Activated CD4-positive, alpha-beta T cell treated with anti-CD3 and anti-CD28 coated beads for 36 hours (primary cell): ENCODE measurements around the gene ADTRP. TPM values are rescaled to one million over a fixed set of nuclear protein-coding genes. Genes with fewer than 3 reads are reported as not detected.
A peak's percentile ranks its signal among the peaks of the same experiment; 100 is the strongest.
"Not testable (repeated sequence)": the region's sequence is repeated elsewhere in the genome, so short reads cannot be mapped to it uniquely, and the experiment has no call there.

Experiments used
- ATAC-seq: fragments of 200-7000 bp; cut with Tn5 transposase; one replicate; pipeline ENCODE4 v1.10.0; 2021; ENCODE audit warnings: mild to moderate bottlenecking, moderate library complexity
- CTCF ChIA-PET: fragments of 350-600 bp; sonication (Branson Sonifier 250); formaldehyde crosslinking; loops from one replicate; lab custom pipeline; 2021; ENCODE audit warnings: antibody characterized with exemption; lab: Charles Lee
- POLR2A ChIA-PET: fragments of 350-600 bp; sonication (Branson Sonifier 250); formaldehyde crosslinking; loops from one replicate; lab custom pipeline; 2021; ENCODE audit warnings: antibody characterized with exemption, inconsistent platforms; lab: Charles Lee
- DNase-seq: peaks from one replicate; pipeline ENCODE4 v3.0.0-alpha.2; 2020
- H3K27ac Mint-ChIP-seq: one replicate; pipeline ENCODE4 v1.8.0; 2021; ENCODE audit warnings: mixed read lengths
- H3K27me3 Mint-ChIP-seq: one replicate; pipeline ENCODE4 v1.8.0; 2021; ENCODE audit warnings: mixed read lengths
- H3K36me3 Mint-ChIP-seq: one replicate; pipeline ENCODE4 v1.8.0; 2021; ENCODE audit warnings: low read depth, mixed read lengths
- H3K4me1 Mint-ChIP-seq: one replicate; pipeline ENCODE4 v1.8.0; 2021; ENCODE audit warnings: mixed read lengths
- H3K4me3 Mint-ChIP-seq: one replicate; pipeline ENCODE4 v1.8.0; 2021; ENCODE audit warnings: mild to moderate bottlenecking, moderate library complexity, mixed read lengths
- H3K9me3 Mint-ChIP-seq: one replicate; pipeline ENCODE4 v1.8.0; 2021; ENCODE audit warnings: low read depth, mixed read lengths
- intact Hi-C, 2 experiments: fragments of 100-400 bp; cut with DNase I in 1 of 2; cut with micrococcal nuclease in 1 of 2; formaldehyde crosslinking; loops; one replicate each; pipeline versions ENCODE4 v1.14.2 to v1.15.1; 2022 to 2024; cut with DNase I, micrococcal nuclease
- total RNA-seq, 2 experiments: library from RNA; stranded (reverse); gene quantifications; one replicate each; pipeline ENCODE4 v1.2.3, GENCODE V29; 2021

Gene ADTRP
- total RNA-seq, 2 experiments from 2014 or later = 26.3 to 29.6 TPM

DNA sequence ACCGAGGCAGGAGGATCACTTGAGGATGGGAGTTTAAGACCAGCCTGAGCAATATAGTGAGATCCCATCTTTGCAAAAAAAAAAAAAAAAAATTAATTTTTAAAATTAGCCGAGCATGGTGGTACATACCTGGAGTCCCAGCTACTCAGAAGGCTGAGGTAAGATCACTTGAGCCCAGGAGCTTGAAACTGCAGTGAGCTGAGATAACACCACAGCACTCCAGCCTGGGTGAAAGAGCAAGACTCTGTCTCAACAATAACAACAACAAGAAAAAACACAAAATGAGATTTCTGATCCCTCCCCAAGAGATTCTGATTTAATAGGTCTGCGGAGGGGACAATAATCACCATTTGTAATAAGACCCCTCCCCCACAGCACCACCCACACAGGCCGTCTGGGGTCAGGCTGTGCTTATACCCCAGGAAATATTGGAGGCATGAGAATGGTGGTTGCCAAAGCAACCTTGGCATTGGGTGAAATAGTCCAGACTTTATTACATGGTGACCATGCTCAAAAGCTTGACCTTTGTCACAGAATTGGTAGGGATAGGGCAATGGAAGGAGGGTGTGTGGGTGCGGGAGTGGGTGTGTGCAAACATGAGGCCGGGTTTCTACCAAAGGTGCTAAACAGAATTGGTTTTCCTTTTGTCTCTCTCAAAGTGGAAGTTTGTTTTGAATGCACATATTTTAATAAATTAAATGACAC, 24.4 kb upstream of the ADTRP start:
- H3K36me3 Mint-ChIP-seq = no peaks in the 10 kb centered on the region
- ChIA-PET CTCF (interaction anchor here (0.6 kb wide), 1 partner anchor 728 kb away, joined by 3 read pairs; no protein-coding TSS in a partner anchor), POLR2A (no interaction called here)
- ATAC-seq (no peak), DNase-seq (no peak)
- no peak overlapping the region for H3K27ac Mint-ChIP-seq
- peaks cover 15% of the 10 kb centered on the region for H3K4me1 Mint-ChIP-seq
- H3K27me3 Mint-ChIP-seq = peaks cover 2% of the 10 kb centered on the region
- no peaks in the 10 kb centered on the region for H3K9me3 Mint-ChIP-seq
- intact Hi-C loops = no loop called here
- H3K4me3 Mint-ChIP-seq = no peak overlapping the region

GRCh38 chr6:11800531-11800930, 21.9 kb upstream of the ADTRP start:
- ATAC-seq = peak; percentile 12
- H3K4me1 Mint-ChIP-seq, POLR2A ChIA-PET, H3K36me3 Mint-ChIP-seq, DNase-seq, H3K4me3 Mint-ChIP-seq, H3K27me3 Mint-ChIP-seq, intact Hi-C loops, CTCF ChIA-PET, H3K9me3 Mint-ChIP-seq, H3K27ac Mint-ChIP-seq: not testable (repeated sequence)

GRCh38 chr6:11798538-11798937, 19.9 kb upstream of the ADTRP start:
- Mint-ChIP-seq H3K27me3 (no peaks in the 10 kb centered on the region), H3K36me3 (peaks cover 2% of the 10 kb centered on the region), H3K4me3 (no peak overlapping the region), H3K9me3 (no peaks in the 10 kb centered on the region), H3K27ac (no peak overlapping the region), H3K4me1 (no peaks in the 10 kb centered on the region)
- DNase-seq (no peak), ATAC-seq (no peak)
- CTCF ChIA-PET = interaction anchor here (1.3 kb wide), 1 partner anchor 16 kb away, joined by 5 read pairs; no protein-coding TSS in a partner anchor
- intact Hi-C loops = no loop called here
- POLR2A ChIA-PET = no interaction called here

- Mint-ChIP-seq H3K36me3 (peaks cover 4% of the 10 kb centered on the region), H3K9me3 (peaks cover 2% of the 10 kb centered on the region), H3K4me1 (no peaks in the 10 kb centered on the region), H3K27ac (no peak overlapping the region), H3K27me3 (no peaks in the 10 kb centered on the region), H3K4me3 (no peak overlapping the region)
- intact Hi-C loops = no loop called here
- ATAC-seq = no peak
- ChIA-PET POLR2A (no interaction called here), CTCF (no interaction called here)
- no peak for DNase-seq
Observed at GRCh38 chr6:11798096-11798495, 19.5 kb upstream of the ADTRP start.

GRCh38 chr6:11796829-11797228, 18.2 kb upstream of the ADTRP start:
- Mint-ChIP-seq H3K36me3 (peaks cover 8% of the 10 kb centered on the region), H3K27ac (no peak overlapping the region), H3K4me1 (peaks cover 2% of the 10 kb centered on the region), H3K4me3 (no peak overlapping the region), H3K27me3 (no peaks in the 10 kb centered on the region), H3K9me3 (peaks cover 9% of the 10 kb centered on the region)
- ATAC-seq = no peak
- intact Hi-C loops = no loop called here
- no peak for DNase-seq
- ChIA-PET POLR2A (interaction anchor here (0.9 kb wide), 1 partner anchor 10 kb away, joined by 3 read pairs; no protein-coding TSS in a partner anchor), CTCF (no interaction called here)

DNA sequence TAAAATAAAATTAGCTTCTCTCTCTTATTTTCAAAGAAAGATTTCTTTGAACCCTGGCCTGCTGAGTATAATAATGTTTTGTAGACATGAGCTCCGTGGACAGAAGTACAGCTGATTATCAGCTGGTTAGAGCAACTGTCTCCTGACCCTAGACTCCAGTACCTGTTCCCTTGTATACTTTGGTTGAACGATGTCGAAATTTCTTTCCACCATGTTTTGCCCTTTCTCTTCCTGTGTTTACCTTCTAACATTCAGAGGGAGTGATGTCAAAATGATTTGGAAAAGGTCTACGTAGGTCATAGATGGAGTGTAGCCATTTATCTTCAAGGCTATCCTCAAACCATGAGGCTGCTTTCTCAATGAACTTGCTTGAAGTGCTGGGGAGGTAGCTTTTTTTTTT, 16.8 kb upstream of the ADTRP start:
- intact Hi-C loops = no loop called here
- ChIA-PET POLR2A (interaction anchor here (0.6 kb wide), 1 partner anchor 179 kb away, joined by 5 read pairs; no protein-coding TSS in a partner anchor), CTCF (interaction anchor here (0.6 kb wide), 1 partner anchor 243 kb away, joined by 3 read pairs; no protein-coding TSS in a partner anchor)
- peaks cover 2% of the 10 kb centered on the region for H3K4me1 Mint-ChIP-seq
- DNase-seq (no peak), ATAC-seq (no peak)
- no peak overlapping the region for H3K27ac Mint-ChIP-seq
- H3K27me3 Mint-ChIP-seq = no peaks in the 10 kb centered on the region
- H3K4me3 Mint-ChIP-seq = no peak overlapping the region
- peaks cover 9% of the 10 kb centered on the region for H3K9me3 Mint-ChIP-seq
- H3K36me3 Mint-ChIP-seq = peaks cover 8% of the 10 kb centered on the region

DNA sequence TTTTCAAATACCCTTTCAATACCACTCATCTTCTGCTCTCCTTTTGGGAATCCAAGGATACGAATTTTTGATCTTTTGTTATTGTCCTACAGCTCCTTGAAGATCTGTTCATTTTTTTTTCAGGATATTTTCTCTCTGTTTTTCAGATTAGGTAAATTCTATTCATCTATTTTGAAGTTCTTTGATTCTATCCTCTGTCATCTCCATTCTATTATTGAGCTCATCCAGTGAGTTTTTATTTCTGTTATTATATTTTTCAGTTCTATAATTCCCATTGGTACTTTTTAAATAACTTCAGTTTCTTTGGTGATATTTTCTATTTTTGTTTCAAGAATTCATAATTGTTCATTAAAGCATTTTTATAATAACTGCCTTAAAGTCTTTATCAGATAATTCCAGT, 14.7 kb upstream of the ADTRP start:
- Mint-ChIP-seq H3K36me3 (peaks cover 8% of the 10 kb centered on the region), H3K27me3 (no peaks in the 10 kb centered on the region), H3K27ac (no peak overlapping the region), H3K4me3 (no peak overlapping the region), H3K9me3 (peaks cover 9% of the 10 kb centered on the region), H3K4me1 (peaks cover 2% of the 10 kb centered on the region)
- intact Hi-C loops = no loop called here
- DNase-seq (no peak), ATAC-seq (no peak)
- CTCF ChIA-PET = no interaction called here
- POLR2A ChIA-PET = no interaction called here

DNA sequence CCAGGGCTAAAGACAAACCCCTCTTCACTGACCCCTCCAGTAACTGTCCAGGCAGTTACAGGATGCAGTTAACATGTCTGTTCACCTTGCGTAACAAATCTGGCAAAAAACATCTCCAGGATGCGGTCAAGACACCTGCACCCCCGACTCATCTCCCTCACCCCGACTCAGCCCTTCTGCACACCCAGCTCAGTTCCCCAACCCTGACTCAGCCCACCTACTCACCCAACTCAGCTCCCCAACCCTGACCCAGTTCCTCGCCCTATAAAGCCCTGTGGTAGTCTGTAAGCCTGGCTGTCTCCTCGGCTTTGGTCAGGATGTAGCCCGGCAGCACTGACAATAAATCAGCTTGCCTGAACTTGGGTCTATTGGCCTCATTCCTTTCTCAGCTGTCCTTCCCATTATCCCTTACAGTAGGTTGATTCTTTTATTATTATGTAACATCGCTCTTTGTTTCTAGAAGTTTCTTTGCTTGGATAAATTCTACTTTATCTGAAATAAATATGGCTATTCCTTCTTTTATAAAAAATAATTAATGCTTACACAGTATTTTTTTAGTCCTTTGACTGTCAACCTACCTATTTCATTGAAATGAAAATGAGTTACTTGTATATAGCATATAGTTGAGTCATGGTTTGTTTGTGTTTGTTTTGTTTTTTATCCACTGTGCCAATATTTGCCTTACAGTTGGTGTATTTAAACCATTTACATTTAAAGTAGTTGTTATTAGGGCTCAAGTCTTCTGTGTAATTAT, 12.9 kb upstream of the ADTRP start:
- Mint-ChIP-seq H3K4me1 (peaks cover 2% of the 10 kb centered on the region), H3K9me3 (peaks cover 9% of the 10 kb centered on the region), H3K27ac (no peak overlapping the region), H3K4me3 (no peak overlapping the region), H3K27me3 (no peaks in the 10 kb centered on the region), H3K36me3 (peaks cover 8% of the 10 kb centered on the region)
- ATAC-seq (peak; percentile 92), DNase-seq (peak; percentile 61)
- CTCF ChIA-PET = interaction anchor here (1.3 kb wide), 1 partner anchor 23 kb away, joined by 3 read pairs; no protein-coding TSS in a partner anchor
- intact Hi-C loops = no loop called here
- POLR2A ChIA-PET = no interaction called here

DNA sequence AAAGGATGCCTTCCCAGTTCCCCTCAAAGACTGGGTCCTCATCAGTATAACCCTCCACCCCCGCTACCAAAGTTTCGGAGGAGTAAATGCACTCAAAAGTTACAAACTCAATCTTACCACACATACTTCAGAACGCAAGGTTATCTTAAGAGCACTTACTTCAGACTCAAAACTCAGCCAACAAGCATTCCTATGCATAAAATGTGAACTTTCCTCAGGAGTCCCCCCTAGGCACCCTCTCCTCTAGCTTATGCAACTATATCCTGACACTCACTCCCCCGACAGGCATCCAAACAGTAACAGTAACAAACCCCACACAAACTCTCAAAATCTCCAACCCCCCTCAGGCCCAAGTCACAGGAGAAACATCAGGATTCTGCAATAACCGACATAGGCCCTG, 11.1 kb upstream of the ADTRP start:
- H3K4me1 Mint-ChIP-seq = peaks cover 11% of the 10 kb centered on the region
- intact Hi-C loops = loop anchor here (5.0 kb wide), 1 partner anchor 77 kb away; no protein-coding TSS in a partner anchor
- ATAC-seq (no peak), DNase-seq (no peak)
- H3K27me3 Mint-ChIP-seq = no peaks in the 10 kb centered on the region
- H3K9me3 Mint-ChIP-seq = peaks cover 9% of the 10 kb centered on the region
- no peak overlapping the region for H3K27ac Mint-ChIP-seq
- peaks cover 6% of the 10 kb centered on the region for H3K36me3 Mint-ChIP-seq
- CTCF ChIA-PET = interaction anchor here (0.6 kb wide), 1 partner anchor 1666 kb away, joined by 3 read pairs; no protein-coding TSS in a partner anchor
- POLR2A ChIA-PET = no interaction called here
- H3K4me3 Mint-ChIP-seq = no peak overlapping the region

GRCh38 chr6:11788043-11788442, 9.4 kb upstream of the ADTRP start:
- peaks cover 4% of the 10 kb centered on the region for H3K36me3 Mint-ChIP-seq
- DNase-seq (no peak), ATAC-seq (no peak)
- ChIA-PET POLR2A (no interaction called here), CTCF (interaction anchor here (0.7 kb wide), 1 partner anchor 15 kb away, joined by 3 read pairs; no protein-coding TSS in a partner anchor)
- no peak overlapping the region for H3K4me3 Mint-ChIP-seq
- intact Hi-C loops = loop anchor here (5.0 kb wide), 1 partner anchor 76 kb away; no protein-coding TSS in a partner anchor
- H3K27ac Mint-ChIP-seq = no peak overlapping the region
- H3K27me3 Mint-ChIP-seq = no peaks in the 10 kb centered on the region
- peaks cover 7% of the 10 kb centered on the region for H3K9me3 Mint-ChIP-seq
- H3K4me1 Mint-ChIP-seq = peaks cover 13% of the 10 kb centered on the region

- intact Hi-C loops = loop anchor here (1.0 to 5.0 kb wide), 3 partner anchors 54 to 225 kb away; no protein-coding TSS in a partner anchor
- Mint-ChIP-seq H3K27me3 (no peaks in the 10 kb centered on the region), H3K36me3 (no peaks in the 10 kb centered on the region), H3K4me3 (peak overlapping the region; percentile 55), H3K27ac (peak overlapping the region; percentile 52), H3K9me3 (no peaks in the 10 kb centered on the region), H3K4me1 (peaks cover 11% of the 10 kb centered on the region)
- POLR2A ChIA-PET = interaction anchor here (0.6 to 1.6 kb wide), 6 partner anchors 39 to 1502 kb away, joined by 3 to 7 read pairs (median 4); no protein-coding TSS in a partner anchor
- peak; percentile 89 for ATAC-seq
- CTCF ChIA-PET = interaction anchor here (0.6 to 1.1 kb wide), 4 partner anchors 43 to 145 kb away, joined by 3 read pairs; no protein-coding TSS in a partner anchor
- DNase-seq = peak; percentile 68
Observed at GRCh38 chr6:11785774-11786579, 7.4 kb upstream of the ADTRP start.
